Choroid plexus epithelial cell (primary cell): ENCODE data around the gene FAM187B.

ENCODE experiments used
- DNase-seq: peaks from one replicate; pipeline ENCODE4 v3.0.0-alpha.2; 2010; ENCODE audit warnings: low read depth
- H3K4me3 ChIP-seq: 2 replicates; pipeline ENCODE4 v1.5.1; 2011; ENCODE audit warnings: low read depth, mild to moderate bottlenecking, control low read depth, low read length, moderate library complexity
- TF ChIP-seq, protein P1 (sequence below): conservative IDR thresholded peaks from 2 replicates; pipeline ENCODE4 v1.5.1; 2011; ENCODE audit warnings: low read depth, mild to moderate bottlenecking, control low read depth, inconsistent platforms, low read length, moderate library complexity

Gene FAM187B

DNA sequence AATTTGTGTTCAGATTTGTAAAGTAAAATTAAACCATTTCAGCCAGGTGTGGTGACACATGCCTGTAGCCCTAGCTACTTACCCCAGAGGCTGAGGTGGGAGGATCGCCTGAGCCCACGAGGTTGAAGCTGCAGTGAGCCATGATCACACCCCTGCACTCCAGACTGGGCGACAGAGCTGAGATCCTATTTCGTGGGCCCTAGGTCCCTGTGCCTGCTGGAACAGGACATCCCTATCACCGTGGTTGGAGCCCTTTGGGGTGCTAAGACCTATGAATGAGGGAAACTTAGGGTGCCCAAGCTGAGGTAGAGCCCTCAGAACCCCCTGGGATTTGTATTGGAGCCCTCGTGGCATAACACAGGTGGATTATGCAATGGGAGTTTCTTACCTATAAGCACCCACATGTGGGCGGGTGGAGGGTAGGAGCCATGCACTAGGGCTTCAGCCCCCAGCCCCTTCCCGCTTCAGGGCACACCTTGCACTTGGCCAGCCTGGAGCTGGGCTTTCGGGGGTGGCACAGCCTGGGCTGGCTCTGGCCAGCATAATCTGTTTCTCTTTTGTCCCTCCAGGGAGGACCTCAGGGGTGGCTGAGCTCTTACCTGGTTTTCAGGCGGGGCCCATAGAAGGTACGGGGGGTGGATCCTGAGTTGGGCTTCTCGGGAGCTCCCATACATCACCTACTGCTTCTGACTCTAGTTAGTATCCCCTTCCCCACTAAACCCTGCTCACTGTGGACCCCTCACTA lies 33.0 kb upstream of the FAM187B start:
- DNase-seq = no peak
- H3K4me3 ChIP-seq = no peak overlapping the region
- TF ChIP-seq, protein P1, sequence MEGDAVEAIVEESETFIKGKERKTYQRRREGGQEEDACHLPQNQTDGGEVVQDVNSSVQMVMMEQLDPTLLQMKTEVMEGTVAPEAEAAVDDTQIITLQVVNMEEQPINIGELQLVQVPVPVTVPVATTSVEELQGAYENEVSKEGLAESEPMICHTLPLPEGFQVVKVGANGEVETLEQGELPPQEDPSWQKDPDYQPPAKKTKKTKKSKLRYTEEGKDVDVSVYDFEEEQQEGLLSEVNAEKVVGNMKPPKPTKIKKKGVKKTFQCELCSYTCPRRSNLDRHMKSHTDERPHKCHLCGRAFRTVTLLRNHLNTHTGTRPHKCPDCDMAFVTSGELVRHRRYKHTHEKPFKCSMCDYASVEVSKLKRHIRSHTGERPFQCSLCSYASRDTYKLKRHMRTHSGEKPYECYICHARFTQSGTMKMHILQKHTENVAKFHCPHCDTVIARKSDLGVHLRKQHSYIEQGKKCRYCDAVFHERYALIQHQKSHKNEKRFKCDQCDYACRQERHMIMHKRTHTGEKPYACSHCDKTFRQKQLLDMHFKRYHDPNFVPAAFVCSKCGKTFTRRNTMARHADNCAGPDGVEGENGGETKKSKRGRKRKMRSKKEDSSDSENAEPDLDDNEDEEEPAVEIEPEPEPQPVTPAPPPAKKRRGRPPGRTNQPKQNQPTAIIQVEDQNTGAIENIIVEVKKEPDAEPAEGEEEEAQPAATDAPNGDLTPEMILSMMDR = no peak

DNA sequence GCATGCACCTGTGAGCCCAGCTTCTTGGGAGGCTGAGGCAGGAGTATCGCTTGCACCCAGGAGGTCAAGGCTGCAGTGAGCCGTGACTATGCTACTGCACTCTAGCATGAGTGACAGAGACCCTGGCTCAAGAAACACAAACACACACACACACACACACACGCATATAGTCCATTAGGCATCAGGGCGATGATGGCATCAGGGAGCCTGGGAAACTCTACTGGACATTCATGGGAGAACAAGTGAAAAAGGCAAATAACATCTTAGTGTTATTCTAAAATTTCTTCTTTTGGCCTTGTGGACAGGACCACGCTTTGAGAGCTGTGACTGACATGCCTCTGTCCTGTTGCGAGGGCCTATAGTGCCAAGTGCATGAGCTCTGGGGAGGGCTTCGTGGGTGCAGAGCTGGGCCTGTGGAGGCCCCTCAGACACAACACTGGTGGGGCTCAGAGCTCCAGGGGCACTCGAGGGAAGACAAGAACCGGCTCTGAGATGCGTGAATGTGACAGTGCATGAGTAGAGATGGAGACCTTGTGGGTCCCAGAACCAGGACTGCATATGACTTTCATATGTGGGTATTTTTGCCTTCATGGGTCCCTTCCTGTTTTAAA lies 32.3 kb upstream of the FAM187B start:
- no peak for DNase-seq

DNA sequence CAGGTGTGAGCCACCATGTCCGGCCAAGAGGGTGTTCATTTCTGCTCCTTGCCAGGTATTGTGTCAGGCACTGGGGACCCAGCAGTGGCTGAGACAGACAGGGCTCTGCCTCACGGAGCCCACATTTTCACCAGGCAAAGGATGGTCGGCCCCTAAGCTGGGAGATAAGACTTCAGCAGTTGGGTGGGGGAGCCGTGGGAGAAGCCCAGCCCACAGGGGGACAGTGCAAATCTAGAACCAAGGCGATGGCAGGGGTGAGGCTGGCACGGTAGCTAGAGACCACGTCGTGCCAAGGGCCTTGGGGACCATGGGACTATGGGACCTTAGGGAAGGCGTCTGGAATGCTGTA lies 28.5 kb upstream of the FAM187B start:
- no peak for DNase-seq
- H3K4me3 ChIP-seq = no peak overlapping the region
- TF ChIP-seq, protein P1 = no peak

More for the DNA sequence above, 32.3 kb upstream of the FAM187B start:
- TF ChIP-seq, protein P1 = no peak
- H3K4me3 ChIP-seq = no peak overlapping the region

DNA sequence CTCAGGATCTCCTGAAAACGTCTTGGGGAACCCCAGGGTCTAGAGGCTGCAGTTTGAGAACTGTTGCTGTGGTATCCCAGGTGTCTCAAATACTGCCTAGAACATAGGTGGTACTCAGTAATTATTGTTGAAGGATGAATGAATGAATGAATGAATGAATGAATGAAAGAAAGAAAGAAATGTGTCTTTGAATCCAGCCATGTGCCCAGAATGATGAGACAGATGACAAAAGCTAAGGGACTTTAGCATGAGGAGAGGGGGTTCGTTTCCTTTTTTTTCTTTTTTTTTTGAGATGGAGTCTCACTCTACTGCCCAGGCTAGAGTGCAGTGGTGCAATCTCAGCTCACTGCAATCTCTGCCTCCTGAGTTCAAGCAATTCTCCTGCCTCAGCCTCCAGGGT lies 28.0 kb upstream of the FAM187B start:
- DNase-seq = no peak
- TF ChIP-seq, protein P1 = no peak
- H3K4me3 ChIP-seq = no peak overlapping the region

DNA sequence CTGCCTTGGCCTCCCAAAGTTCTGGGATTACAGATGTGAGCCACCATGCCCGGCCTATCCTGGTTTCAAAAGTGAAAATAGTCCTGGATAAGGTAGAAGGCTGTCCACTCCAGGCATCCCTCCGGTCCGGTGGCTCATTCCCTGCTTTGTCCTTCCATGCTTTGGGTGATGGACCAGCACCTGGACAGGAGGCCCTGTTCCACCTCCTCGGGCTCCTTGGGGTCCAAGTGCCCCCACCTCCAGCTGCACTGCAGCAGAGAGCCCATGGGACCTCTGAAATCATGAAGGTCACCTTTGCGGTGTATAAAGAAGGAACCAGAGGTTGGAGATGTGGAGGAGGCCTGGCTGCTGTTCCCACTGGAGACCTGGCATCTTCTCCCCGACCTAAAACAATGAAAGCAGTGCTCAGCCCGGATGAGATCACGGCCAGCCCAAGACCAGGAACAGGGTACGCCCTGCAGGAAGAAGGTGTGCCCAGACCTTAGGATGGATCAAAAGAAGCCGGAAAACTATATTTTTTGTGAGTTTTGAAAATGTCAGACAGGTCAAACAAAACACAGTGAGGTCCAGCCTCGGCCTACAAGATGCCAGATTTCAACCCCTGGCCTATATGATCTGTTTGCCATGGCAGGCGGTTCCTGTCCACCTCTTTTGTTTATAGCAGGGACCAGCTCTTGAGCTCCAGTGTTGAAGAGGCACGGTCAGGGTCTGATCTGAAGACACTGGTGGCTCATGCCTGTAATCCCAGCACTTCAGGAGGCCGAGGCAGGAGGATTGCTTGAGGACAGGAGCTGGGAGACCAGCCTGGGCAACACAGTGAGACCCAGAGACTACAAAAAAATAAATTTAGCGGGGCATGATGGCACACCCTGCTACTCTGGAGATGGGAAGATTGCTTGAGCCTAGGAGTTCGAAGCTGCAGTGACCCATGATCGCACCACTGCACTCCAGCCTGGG lies 26.1 kb upstream of the FAM187B start:
- TF ChIP-seq, protein P1 = no peak
- no peak overlapping the region for H3K4me3 ChIP-seq
- no peak for DNase-seq

DNA sequence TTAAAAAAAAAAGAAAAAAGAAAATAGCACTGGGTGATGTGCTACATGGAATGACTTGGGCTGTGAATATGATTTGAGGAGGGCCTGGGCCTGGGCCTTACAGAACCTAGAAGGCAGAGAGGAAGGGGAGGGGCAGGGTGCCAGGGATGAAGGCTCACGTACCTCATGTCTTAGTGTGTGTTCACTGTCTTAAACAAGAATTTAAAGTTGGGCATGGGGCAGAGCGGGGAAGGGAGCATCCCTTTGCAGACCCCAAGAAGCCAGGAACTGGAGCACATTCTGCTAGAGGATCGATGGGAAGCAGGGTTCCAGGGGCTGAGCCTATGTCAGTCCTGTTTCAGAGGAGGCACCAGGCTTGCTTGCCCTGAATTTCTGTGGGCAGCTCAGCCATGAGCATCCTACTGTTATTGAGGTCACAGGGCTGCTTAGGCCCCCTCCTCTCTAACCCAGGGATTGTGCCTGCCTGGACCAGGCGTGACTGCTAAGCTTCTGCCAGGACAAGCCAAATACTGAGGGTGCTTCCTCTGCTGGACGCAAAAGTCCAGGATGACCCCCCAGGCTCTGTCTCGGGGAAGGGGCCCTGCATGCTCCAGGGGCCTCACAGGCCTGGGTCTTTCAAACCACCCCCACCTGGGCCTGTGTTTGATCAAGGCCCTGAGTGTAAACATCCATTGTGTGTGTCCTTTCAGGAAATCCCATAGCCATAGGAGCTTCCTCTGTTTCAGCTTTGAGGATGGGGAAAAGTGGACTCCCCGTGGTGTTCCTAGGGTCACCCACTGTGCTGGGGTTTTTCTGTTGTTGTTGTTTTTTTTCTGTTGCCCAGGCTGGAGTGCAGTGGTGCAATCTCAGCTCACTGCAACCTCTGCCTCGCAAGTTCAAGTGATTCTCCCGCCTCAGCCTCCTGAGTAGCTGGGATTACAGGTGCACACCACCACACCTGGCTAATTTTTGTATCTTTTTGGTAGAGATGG lies 25.1 kb upstream of the FAM187B start:
- no peak for DNase-seq
- TF ChIP-seq, protein P1 = no peak
- no peak overlapping the region for H3K4me3 ChIP-seq
